A549 treated with AZD9567 at 1 μM for 4 hours (cell line): ENCODE results near the gene GLIPR1. TPM values are rescaled to one million over a fixed set of nuclear protein-coding genes. Genes with fewer than 3 reads are reported as not detected.

Experiments used
- total RNA-seq: library from RNA; stranded (reverse); fragments of 200-300 nt; extraction: Qiagen RNA extraction; gene quantifications from 5 replicates; pipeline ENCODE4 v1.2.3, GENCODE V29; 2022; ENCODE audit not compliant: insufficient read depth

Gene GLIPR1
- 23.4 to 31.3 TPM (median 27.7 TPM) in 5 replicates for total RNA-seq

GRCh38 chr12:75480469-75480949 lies at the start of gene GLIPR1:
Gene GLIPR1 (plus strand): TSS chr12:75480755. CDS start chr12:75480881, 126 bp downstream.

GRCh38 chr12:75511116-75512048 lies 30.8 kb downstream of the GLIPR1 start, which contains the start of gene KRR1:
Gene KRR1 (minus strand): TSS chr12:75511609. CDS start chr12:75511597, 12 bp downstream.

Other genes with a start within 250 kb of the GLIPR1 start
- gene CAPS2, start 150.4 kb upstream of the GLIPR1 start, total RNA-seq: 0.90 to 1.0 TPM (median 1.00 TPM) in 4 of 5 replicates, not detected in the other
- gene GLIPR1L1, start 146.1 kb upstream of the GLIPR1 start, total RNA-seq: 0.09 TPM in 1 of 5 replicates, not detected in the others
- gene GLIPR1L2, start 89.7 kb upstream of the GLIPR1 start, total RNA-seq: 0.06 to 0.33 TPM (median 0.14 TPM) in 4 of 5 replicates, not detected in the other
- gene KRR1, start 30.9 kb downstream of the GLIPR1 start, total RNA-seq: 51.7 to 71.4 TPM (median 56.6 TPM) in 5 replicates